HCT116 (cell line): ENCODE measurements around the gene UNC5C. TPM values are rescaled to one million over a fixed set of nuclear protein-coding genes. Genes with fewer than 3 reads are reported as not detected.

Experiments
- ATAC-seq: fragments of 200-7000 bp; cut with Tn5 transposase; 2 replicates; pipeline ENCODE4 v1.9.1; 2020; ENCODE audit warnings: mild to moderate bottlenecking, moderate library complexity
- BruUV-seq: library from RNA; stranded (reverse); fragments of 400-500 nt; replicated peaks from 2 replicates; lab custom pipeline; 2021; lab: Mats Ljungman, UMichigan
- CTCF ChIA-PET: fragments of 300-600 bp; sonication (Branson Sonifier 250); formaldehyde crosslinking; loops from one replicate; lab custom pipeline; 2021; ENCODE audit warnings: antibody characterized with exemption; lab: Charles Lee
- POLR2A ChIA-PET: fragments of 300-600, 350-600 bp; sonication (Branson Sonifier 250); formaldehyde crosslinking; loops from one replicate; lab custom pipeline; 2021; ENCODE audit warnings: antibody characterized with exemption; lab: Charles Lee
- RAD21 ChIA-PET, 2 experiments: fragments of 300-600 bp; sonication (Branson Sonifier 250); formaldehyde crosslinking; loops; one replicate each; lab custom pipeline; 2023; ENCODE audit warnings: low total read pairs in 2 of 2; ENCODE audit not compliant: uncharacterized antibody in 2 of 2, unreplicated experiment in 2 of 2, low non-redundant PET in 1 of 2; lab: Charles Lee
- DNase-seq: peaks from one replicate; pipeline ENCODE4 v3.0.0-alpha.2; 2010; ENCODE audit warnings: low read depth, low spot score
- H2AFZ ChIP-seq: fragments of 200-600 bp; shearing (Covaris generic), sonication (generic); 2 replicates; pipeline ENCODE4 v1.6.1; 2017; ENCODE audit warnings: low read depth, mixed run types, mixed read lengths, antibody characterized with exemption, low read length; ENCODE audit not compliant: poor library complexity, severe bottlenecking
- H3K27ac ChIP-seq: 2 replicates; pipeline ENCODE4 v1.5.1; 2012; ENCODE audit warnings: low read depth, low read length
- H3K27me3 ChIP-seq: fragments of 200-600 bp; sonication (generic); 2 replicates; pipeline ENCODE4 v1.6.1; 2016; ENCODE audit warnings: mixed run types, low read length, mixed read lengths; ENCODE audit not compliant: insufficient read depth
- H3K36me3 ChIP-seq, 2 experiments: fragments of 200-500 bp in 1 of 2; fragments of 200-600 bp in 1 of 2; sonication (Bioruptor generic) in 1 of 2; sonication (generic) in 1 of 2; 2 replicates each; pipeline versions ENCODE4 v1.5.1 to v1.6.1; 2014 to 2016; ENCODE audit warnings: low read length in 2 of 2, inconsistent platforms in 1 of 2, mixed read lengths in 1 of 2, mixed run types in 1 of 2; ENCODE audit not compliant: insufficient read depth in 2 of 2, control insufficient read depth in 1 of 2
- H3K4me1 ChIP-seq, 2 experiments: fragments of 200-600 bp in 1 of 2; sonication (generic) in 1 of 2; 2 replicates each; pipeline versions ENCODE4 v1.5.1 to v1.6.1; 2012 to 2017; ENCODE audit warnings: low read length in 2 of 2, inconsistent platforms in 1 of 2, mild to moderate bottlenecking in 1 of 2, mixed read lengths in 1 of 2, mixed run types in 1 of 2, moderate library complexity in 1 of 2; ENCODE audit not compliant: insufficient read depth in 2 of 2, control insufficient read depth in 1 of 2
- H3K4me2 ChIP-seq: fragments of 200-600 bp; sonication (generic); 2 replicates; pipeline ENCODE4 v1.6.1; 2017; ENCODE audit warnings: mixed run types, low read length, mixed read lengths
- H3K4me3 ChIP-seq, 2 experiments: fragments of 200-600 bp in 1 of 2; sonication (generic) in 1 of 2; replicated peaks in 1 of 2; 2 replicates each; pipeline ENCODE4 v1.5.1; 2011 to 2016; ENCODE audit warnings: low read length in 2 of 2, control low read depth in 1 of 2, low read depth in 1 of 2, mild to moderate bottlenecking in 1 of 2, mixed read lengths in 1 of 2, mixed run types in 1 of 2
- H3K79me2 ChIP-seq: fragments of 200-600 bp; sonication (generic); 2 replicates; pipeline ENCODE4 v1.6.1; 2017; ENCODE audit warnings: mild to moderate bottlenecking, mixed run types, low read length, moderate library complexity, mixed read lengths; ENCODE audit not compliant: insufficient read depth
- H3K9ac ChIP-seq: fragments of 200-600 bp; sonication (generic); 2 replicates; pipeline ENCODE4 v1.6.1; 2016; ENCODE audit warnings: low read length, mixed read lengths
- H3K9me2 ChIP-seq: fragments of 200-600 bp; sonication (generic), shearing (Covaris generic); 2 replicates; pipeline ENCODE4 v1.6.1; 2017; ENCODE audit warnings: mixed run types, mild to moderate bottlenecking, moderate library complexity; ENCODE audit not compliant: insufficient read depth
- H3K9me3 ChIP-seq, 2 experiments: fragments of 200-500 bp in 1 of 2; fragments of 200-600 bp in 1 of 2; sonication (Bioruptor generic) in 1 of 2; sonication (generic) in 1 of 2; 2 replicates each; pipeline ENCODE4 v1.6.1; 2014 to 2017; ENCODE audit warnings: low read length in 2 of 2, mixed read lengths in 2 of 2, inconsistent platforms in 1 of 2, low read depth in 1 of 2, mild to moderate bottlenecking in 1 of 2, mixed run types in 1 of 2, moderate library complexity in 1 of 2; ENCODE audit not compliant: control insufficient read depth in 1 of 2, insufficient read depth in 1 of 2
- H4K20me1 ChIP-seq: fragments of 200-600 bp; sonication (generic), shearing (Covaris generic); 2 replicates; pipeline ENCODE4 v1.6.1; 2017; ENCODE audit warnings: mixed run types, mild to moderate bottlenecking, moderate library complexity; ENCODE audit not compliant: insufficient read depth
- CBX3 ChIP-seq: IDR thresholded peaks from 2 replicates; pipeline ENCODE4 v1.6.1; 2012; ENCODE audit warnings: low read depth
- ELF1 ChIP-seq: IDR thresholded peaks from 2 replicates; pipeline ENCODE4 v1.6.1; 2012; ENCODE audit warnings: low read depth, borderline replicate concordance
- EZH2phosphoT487 ChIP-seq: fragments of 200-600 bp; IDR thresholded peaks from 2 replicates; pipeline ENCODE4 v1.6.1; 2018; ENCODE audit warnings: antibody characterized with exemption, borderline replicate concordance
- FOSL1 ChIP-seq: IDR thresholded peaks from 2 replicates; pipeline ENCODE4 v1.6.1; 2012; ENCODE audit warnings: low read depth
- POLR2AphosphoS5 ChIP-seq: IDR thresholded peaks from 2 replicates; pipeline ENCODE4 v1.6.1; 2011; ENCODE audit warnings: mild to moderate bottlenecking, low read depth, low read length, moderate library complexity
- TCF7L2 ChIP-seq: IDR thresholded peaks from 2 replicates; pipeline ENCODE4 v1.7.0; 2011; ENCODE audit warnings: borderline replicate concordance, inconsistent platforms; ENCODE audit not compliant: insufficient read depth, insufficient read length; ENCODE audit errors: extremely low read depth
- YY1 ChIP-seq: IDR thresholded peaks from 2 replicates; pipeline ENCODE4 v1.6.1; 2011; ENCODE audit warnings: low read length, low read depth, moderate library complexity, mild to moderate bottlenecking; ENCODE audit not compliant: insufficient replicate concordance; ENCODE audit errors: extremely low read depth
- ZFX ChIP-seq: fragments of 450-650 bp; IDR thresholded peaks from 2 replicates; pipeline ENCODE4 v1.6.1; 2017
- ZNF274 ChIP-seq: fragments of 200-500 bp; sonication (Bioruptor generic); IDR thresholded peaks from 2 replicates; pipeline ENCODE4 v1.6.1; 2014; ENCODE audit warnings: mild to moderate bottlenecking, low read depth, low read length, inconsistent platforms
- intact Hi-C: fragments of 100-400 bp; cut with micrococcal nuclease; formaldehyde crosslinking; loops from 2 replicates; pipeline ENCODE4 v1.10.0; 2022
- total RNA-seq: library from RNA; stranded (reverse); gene quantifications from one replicate; pipeline ENCODE4 v1.2.1, GENCODE V29; 2021; ENCODE audit not compliant: unreplicated experiment
- TF ChIP-seq, protein P1 (sequence below): IDR thresholded peaks from 2 replicates; pipeline ENCODE4 v1.6.1; 2012
- TF ChIP-seq, protein P2 (sequence below): IDR thresholded peaks from 2 replicates; pipeline ENCODE4 v1.6.1; 2011; ENCODE audit warnings: mild to moderate bottlenecking, low read length, moderate library complexity; ENCODE audit not compliant: insufficient replicate concordance; ENCODE audit errors: extremely low read depth

UNC5C gene
- total RNA-seq, 1 experiment from 2014 or later, result not detected

DNA sequence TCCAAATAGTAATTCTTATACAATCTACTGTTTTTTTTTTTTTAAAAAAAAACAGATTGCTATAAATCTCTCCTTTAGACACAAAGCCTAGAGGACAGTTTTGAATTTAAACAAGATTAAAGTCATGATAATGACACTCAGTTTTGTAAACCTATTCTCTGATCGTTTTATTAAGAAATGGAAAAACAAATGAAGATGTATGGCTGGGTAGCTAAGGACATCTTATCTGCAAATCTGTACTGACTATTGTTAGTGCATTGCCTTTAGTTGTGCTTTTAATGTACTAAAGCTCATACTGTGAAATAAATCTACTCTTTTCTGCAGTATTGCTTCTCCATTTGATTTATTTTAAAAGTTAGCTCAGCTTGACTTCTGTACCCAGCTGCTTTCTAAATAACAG is 155.0 kb downstream of the UNC5C start (continued):
- TF ChIP-seq YY1 (no peak), CBX3 (no peak), ZFX (no peak), ELF1 (no peak)
- TF ChIP-seq, protein P1, sequence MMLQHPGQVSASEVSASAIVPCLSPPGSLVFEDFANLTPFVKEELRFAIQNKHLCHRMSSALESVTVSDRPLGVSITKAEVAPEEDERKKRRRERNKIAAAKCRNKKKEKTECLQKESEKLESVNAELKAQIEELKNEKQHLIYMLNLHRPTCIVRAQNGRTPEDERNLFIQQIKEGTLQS, result no peak
- TF ChIP-seq, protein P2, sequence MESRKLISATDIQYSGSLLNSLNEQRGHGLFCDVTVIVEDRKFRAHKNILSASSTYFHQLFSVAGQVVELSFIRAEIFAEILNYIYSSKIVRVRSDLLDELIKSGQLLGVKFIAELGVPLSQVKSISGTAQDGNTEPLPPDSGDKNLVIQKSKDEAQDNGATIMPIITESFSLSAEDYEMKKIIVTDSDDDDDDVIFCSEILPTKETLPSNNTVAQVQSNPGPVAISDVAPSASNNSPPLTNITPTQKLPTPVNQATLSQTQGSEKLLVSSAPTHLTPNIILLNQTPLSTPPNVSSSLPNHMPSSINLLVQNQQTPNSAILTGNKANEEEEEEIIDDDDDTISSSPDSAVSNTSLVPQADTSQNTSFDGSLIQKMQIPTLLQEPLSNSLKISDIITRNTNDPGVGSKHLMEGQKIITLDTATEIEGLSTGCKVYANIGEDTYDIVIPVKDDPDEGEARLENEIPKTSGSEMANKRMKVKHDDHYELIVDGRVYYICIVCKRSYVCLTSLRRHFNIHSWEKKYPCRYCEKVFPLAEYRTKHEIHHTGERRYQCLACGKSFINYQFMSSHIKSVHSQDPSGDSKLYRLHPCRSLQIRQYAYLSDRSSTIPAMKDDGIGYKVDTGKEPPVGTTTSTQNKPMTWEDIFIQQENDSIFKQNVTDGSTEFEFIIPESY, result no peak
- TF ChIP-seq, all 23 proteins: peak for 0

GRCh38 chr4:95388911-95389310 is 159.9 kb downstream of the UNC5C start:
- BruUV-seq, result no TSS peak
- Histone ChIP-seq H2AFZ (no peak overlapping the region), H3K9me2 (no peaks in the 10 kb centered on the region), H3K9ac (no peak overlapping the region), H3K4me3 (no peak overlapping the region), H3K4me1 (no peaks in the 10 kb centered on the region), H3K4me2 (no peak overlapping the region), H3K27me3 (no peaks in the 10 kb centered on the region), H3K27ac (no peak overlapping the region), H3K79me2 (no peaks in the 10 kb centered on the region), H4K20me1 (no peaks in the 10 kb centered on the region), H3K9me3 (no peaks in the 10 kb centered on the region), H3K36me3 (no peaks in the 10 kb centered on the region)
- ATAC-seq (no peak), DNase-seq (no peak)
- POLR2A ChIA-PET, result no interaction called here
- RAD21 ChIA-PET, result no interaction called here
- TF ChIP-seq ZNF274 (no peak), POLR2AphosphoS5 (no peak), TCF7L2 (no peak), FOSL1 (no peak), EZH2phosphoT487 (no peak)
- TF ChIP-seq, protein P1, result no peak
- CTCF ChIA-PET, result no interaction called here
- intact Hi-C loops, result no loop called here
